Suprapubic skin (tissue), 4 donors: Measurements from ENCODE around the gene MEIOC. TPM values are rescaled to one million over a fixed set of nuclear protein-coding genes. Genes with fewer than 3 reads are reported as not detected.
"Not testable (repeated sequence)": the region's sequence is repeated elsewhere in the genome, so short reads cannot be mapped to it uniquely, and the experiment has no call there.

Experiments
- DNase-seq, 2 donors: peaks; one replicate each; pipeline ENCODE4 v3.0.0-alpha.2; 2019; ENCODE audit warnings: low spot score in 2 of 2
- H3K27ac ChIP-seq: fragments of 200-600 bp; sonication (generic); one replicate; pipeline ENCODE4 v1.5.1; 2019
- H3K27me3 ChIP-seq: fragments of 200-600 bp; sonication (generic); one replicate; pipeline ENCODE4 v1.5.1; 2019
- H3K36me3 ChIP-seq: fragments of 200-600 bp; sonication (generic); one replicate; pipeline ENCODE4 v1.5.1; 2019
- H3K4me1 ChIP-seq: fragments of 200-600 bp; sonication (generic); one replicate; pipeline ENCODE4 v1.5.1; 2019
- H3K4me3 ChIP-seq: fragments of 200-600 bp; sonication (generic); one replicate; pipeline ENCODE4 v1.5.1; 2019; ENCODE audit warnings: mild to moderate bottlenecking
- H3K9me3 ChIP-seq: fragments of 200-600 bp; sonication (generic); one replicate; pipeline ENCODE4 v1.5.1; 2019
- EP300 ChIP-seq: sonication (generic); formaldehyde crosslinking; IDR thresholded peaks from one replicate; pipeline ENCODE4 v1.6.1; 2017; ENCODE audit warnings: antibody characterized with exemption
- POLR2A ChIP-seq, 2 donors: fragments of 450-650 bp; IDR thresholded peaks; one replicate each; pipeline ENCODE4 v1.6.1; 2017; ENCODE audit warnings: antibody characterized with exemption in 2 of 2, mild to moderate bottlenecking in 2 of 2, moderate library complexity in 2 of 2
- POLR2AphosphoS5 ChIP-seq, 3 donors: sonication (generic); formaldehyde crosslinking; IDR thresholded peaks; one replicate each; pipeline ENCODE4 v1.6.1; 2017; ENCODE audit warnings: antibody characterized with exemption in 3 of 3
- WGBS: methylation state at CpG from one replicate; pipeline ENCODE4 v1.1.5; 2018; 5-methylcytosine and 5-hydroxymethylcytosine counted together
- total RNA-seq, 4 donors: library from RNA; depleted of rRNA; stranded (reverse); fragments of >200 nt; gene quantifications; one replicate each; pipeline ENCODE4 v1.1.0, GENCODE V29; 2016
- TF ChIP-seq, protein P1 (sequence below), 2 donors: fragments of 200-600 bp in 1 of 2; fragments of 450-650 bp in 1 of 2; sonication (generic) in 1 of 2; IDR thresholded peaks; one replicate each; pipeline ENCODE4 v1.5.1; 2016 to 2019; ENCODE audit warnings: antibody characterized with exemption in 2 of 2, mild to moderate bottlenecking in 1 of 2, moderate library complexity in 1 of 2

Gene MEIOC
- total RNA-seq, 4 donors from 2014 or later, result not detected

DNA sequence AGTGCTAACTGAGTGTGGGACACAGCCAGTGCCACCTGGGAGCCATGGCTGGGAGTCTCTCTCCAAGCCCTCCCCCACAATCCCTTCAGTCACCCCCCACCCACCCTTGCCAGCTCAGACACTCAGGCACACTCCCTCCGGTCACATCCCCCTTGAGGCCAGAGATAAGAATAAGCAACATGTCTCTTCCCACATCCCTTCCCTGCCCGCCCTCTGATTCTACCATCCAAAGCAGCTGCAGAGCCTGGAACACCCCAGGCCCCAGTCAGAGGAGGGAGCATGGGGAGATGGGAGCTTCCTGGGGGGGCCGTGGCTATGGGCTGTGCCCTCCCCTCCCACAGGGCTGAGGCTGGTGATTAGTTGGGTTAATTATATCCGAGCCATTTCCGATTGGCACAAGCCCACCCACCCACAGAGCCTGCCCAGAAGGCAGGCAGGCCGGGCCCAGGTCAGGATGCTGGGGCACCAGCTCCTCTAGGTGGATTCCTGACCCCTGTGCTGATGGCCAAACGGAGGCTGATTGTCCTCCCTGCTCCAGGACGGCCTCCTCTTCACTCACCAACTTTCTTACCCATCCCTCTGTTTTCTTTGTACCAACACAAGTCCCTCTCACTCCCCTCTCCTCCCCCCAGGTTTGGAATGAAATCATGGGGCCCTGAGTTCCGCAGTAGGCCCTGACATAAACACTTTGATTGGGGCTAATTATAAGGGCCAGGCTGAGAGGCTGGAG lies 28.6 kb upstream of the MEIOC start:
- 85% methylated on average over 9 of the region's 9 CpGs for WGBS
- DNase-seq, result no peak
- H3K4me3 ChIP-seq, result no peak overlapping the region
- H3K27ac ChIP-seq, result no peak overlapping the region
- TF ChIP-seq, protein P1, sequence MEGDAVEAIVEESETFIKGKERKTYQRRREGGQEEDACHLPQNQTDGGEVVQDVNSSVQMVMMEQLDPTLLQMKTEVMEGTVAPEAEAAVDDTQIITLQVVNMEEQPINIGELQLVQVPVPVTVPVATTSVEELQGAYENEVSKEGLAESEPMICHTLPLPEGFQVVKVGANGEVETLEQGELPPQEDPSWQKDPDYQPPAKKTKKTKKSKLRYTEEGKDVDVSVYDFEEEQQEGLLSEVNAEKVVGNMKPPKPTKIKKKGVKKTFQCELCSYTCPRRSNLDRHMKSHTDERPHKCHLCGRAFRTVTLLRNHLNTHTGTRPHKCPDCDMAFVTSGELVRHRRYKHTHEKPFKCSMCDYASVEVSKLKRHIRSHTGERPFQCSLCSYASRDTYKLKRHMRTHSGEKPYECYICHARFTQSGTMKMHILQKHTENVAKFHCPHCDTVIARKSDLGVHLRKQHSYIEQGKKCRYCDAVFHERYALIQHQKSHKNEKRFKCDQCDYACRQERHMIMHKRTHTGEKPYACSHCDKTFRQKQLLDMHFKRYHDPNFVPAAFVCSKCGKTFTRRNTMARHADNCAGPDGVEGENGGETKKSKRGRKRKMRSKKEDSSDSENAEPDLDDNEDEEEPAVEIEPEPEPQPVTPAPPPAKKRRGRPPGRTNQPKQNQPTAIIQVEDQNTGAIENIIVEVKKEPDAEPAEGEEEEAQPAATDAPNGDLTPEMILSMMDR (IDR thresholded peaks at IDR 0.05), result no peak
- no peak for TF ChIP-seq EP300
- H3K27me3 ChIP-seq, result peaks cover 7% of the 10 kb centered on the region
- H3K36me3 ChIP-seq, result no peaks in the 10 kb centered on the region
- no peaks in the 10 kb centered on the region for H3K4me1 ChIP-seq
- H3K9me3 ChIP-seq, result no peaks in the 10 kb centered on the region

DNA sequence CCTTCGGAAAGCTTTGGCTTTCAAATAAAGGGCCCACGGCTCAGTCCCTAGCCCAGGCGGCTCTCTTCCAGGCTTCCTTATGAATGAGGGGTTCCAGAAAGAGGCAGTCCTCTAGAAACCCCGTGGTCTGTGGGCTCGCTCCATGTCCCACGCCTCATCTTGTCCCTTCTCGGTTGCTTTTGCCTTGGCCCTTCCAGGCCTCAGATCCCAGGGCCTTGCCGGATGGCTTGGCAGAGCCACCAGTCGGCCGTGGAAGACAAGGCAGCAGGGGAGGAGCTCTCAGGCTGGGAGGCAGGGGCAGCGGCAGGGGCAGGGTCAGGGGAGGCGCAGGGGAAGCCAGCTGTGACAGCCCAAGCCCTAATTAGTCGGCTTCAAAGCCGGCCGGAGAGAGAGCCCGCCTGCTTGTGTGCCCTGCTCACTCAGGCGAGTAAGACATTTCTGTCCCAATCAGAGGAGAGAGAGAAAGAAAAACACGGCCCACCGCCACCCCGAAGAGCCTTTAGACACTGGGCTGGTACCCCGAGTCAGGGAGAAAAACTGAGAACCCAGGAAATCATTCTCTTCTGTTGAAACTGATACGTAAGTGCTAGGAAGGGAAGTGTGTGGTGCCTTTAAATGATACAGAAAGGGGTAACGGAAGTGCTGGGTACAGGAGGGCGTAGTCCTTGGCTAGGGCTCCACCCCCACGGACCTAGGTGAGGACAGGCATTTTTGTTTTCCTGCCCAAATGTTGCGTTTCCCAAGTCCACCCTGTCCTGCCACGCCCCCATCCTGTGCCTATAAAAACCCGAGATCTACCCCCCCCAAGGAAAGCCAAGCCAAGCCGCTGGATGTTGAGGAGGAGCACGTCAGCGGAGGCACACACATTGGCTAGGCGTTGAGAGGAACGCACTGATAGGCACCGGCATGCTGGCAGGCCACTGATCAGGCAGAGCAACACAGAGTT lies 27.8 kb upstream of the MEIOC start:
- Histone ChIP-seq H3K27ac (no peak overlapping the region), H3K36me3 (no peaks in the 10 kb centered on the region), H3K27me3 (peaks cover 7% of the 10 kb centered on the region), H3K4me3 (no peak overlapping the region), H3K9me3 (no peaks in the 10 kb centered on the region), H3K4me1 (no peaks in the 10 kb centered on the region)
- DNase-seq, result no peak
- WGBS, result 71% methylated on average over 21 of the region's 34 CpGs
- TF ChIP-seq, protein P1 (IDR thresholded peaks at IDR 0.05), result no peak

DNA sequence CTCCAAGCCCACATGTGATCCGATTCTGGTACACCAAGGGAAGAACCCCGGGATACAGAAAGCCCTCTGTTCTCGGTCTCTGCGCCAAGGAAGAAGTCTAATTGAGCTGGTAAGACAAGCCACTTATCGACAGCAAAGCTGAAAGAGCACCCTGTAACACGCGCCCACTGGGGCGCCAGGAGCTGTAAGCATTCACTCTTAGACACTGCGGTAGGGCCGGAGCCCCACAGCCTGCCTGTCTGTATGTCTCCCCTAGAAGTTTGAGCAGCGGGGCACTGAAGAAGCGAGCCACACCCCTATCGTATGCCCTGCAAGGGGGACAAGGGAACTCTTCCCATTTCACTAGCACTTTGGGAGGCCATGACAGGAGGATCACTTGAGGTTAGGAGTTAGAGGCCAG lies 27.0 kb upstream of the MEIOC start:
- TF ChIP-seq POLR2A (IDR thresholded peaks at IDR 0.05) (no peak), EP300 (no peak), POLR2AphosphoS5 (IDR thresholded peaks at IDR 0.05) (no peak)
- TF ChIP-seq, protein P1 (IDR thresholded peaks at IDR 0.05), result no peak
- DNase-seq, result no peak
- H3K27ac ChIP-seq, result no peak overlapping the region
- WGBS, result 97% methylated on average over 13 of the region's 13 CpGs
- H3K9me3 ChIP-seq, result no peaks in the 10 kb centered on the region
- no peak overlapping the region for H3K4me3 ChIP-seq
- no peaks in the 10 kb centered on the region for H3K36me3 ChIP-seq
- H3K27me3 ChIP-seq, result peaks cover 7% of the 10 kb centered on the region
- H3K4me1 ChIP-seq, result no peaks in the 10 kb centered on the region

DNA sequence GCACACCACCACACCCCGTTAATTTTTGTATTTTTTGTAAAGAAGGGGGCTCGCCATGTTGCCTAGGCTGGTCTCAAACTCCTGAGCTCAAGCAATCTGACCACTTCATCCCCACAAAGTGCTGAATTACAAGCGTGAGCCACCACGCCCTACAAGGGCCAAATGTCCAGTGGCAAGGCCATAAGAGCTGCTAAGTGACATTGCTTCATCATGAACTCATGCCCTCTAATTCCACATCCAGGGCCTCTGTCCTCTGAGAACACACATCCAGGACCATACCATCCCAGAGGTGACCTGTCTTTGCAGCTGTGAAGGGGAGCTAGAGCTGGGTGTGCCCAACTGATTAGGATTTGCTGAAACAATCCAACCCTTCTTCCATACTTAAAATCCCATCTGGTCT lies 25.6 kb upstream of the MEIOC start:
- Histone ChIP-seq H3K27ac (no peak overlapping the region), H3K9me3 (no peaks in the 10 kb centered on the region), H3K4me1 (no peaks in the 10 kb centered on the region), H3K27me3 (peaks cover 7% of the 10 kb centered on the region), H3K36me3 (no peaks in the 10 kb centered on the region), H3K4me3 (no peak overlapping the region)
- 86% methylated on average over 4 of the region's 4 CpGs for WGBS
- DNase-seq, result no peak
- TF ChIP-seq POLR2A (IDR thresholded peaks at IDR 0.05) (no peak), POLR2AphosphoS5 (IDR thresholded peaks at IDR 0.05) (no peak), EP300 (no peak)
- TF ChIP-seq, protein P1 (IDR thresholded peaks at IDR 0.05), result no peak

DNA sequence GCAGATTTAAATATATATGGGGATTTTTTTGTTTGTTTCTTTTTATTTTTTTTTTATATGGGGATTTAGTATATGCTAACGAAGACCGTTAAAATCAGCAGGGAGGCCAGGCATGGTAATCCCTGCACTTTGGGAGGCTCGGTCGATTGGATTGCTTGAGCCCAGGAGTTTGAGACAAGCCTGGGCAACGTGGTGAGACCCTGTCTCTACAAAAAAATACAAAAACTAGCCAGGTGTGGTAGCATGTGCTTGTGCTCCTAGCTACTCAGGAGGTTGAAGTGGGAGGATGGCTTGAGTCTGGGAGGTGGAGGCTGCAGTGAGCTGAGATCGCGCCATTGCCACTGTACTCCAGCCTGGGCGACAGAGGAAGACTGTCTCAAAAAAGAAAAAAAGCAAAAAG lies 22.3 kb upstream of the MEIOC start:
- Histone ChIP-seq H3K4me3 (no peak overlapping the region), H3K9me3 (no peaks in the 10 kb centered on the region), H3K36me3 (no peaks in the 10 kb centered on the region), H3K27ac (no peak overlapping the region), H3K27me3 (no peaks in the 10 kb centered on the region), H3K4me1 (no peaks in the 10 kb centered on the region)
- TF ChIP-seq POLR2A (IDR thresholded peaks at IDR 0.05) (no peak), EP300 (no peak), POLR2AphosphoS5 (IDR thresholded peaks at IDR 0.05) (no peak)
- TF ChIP-seq, protein P1 (IDR thresholded peaks at IDR 0.05), result no peak
- no peak for DNase-seq
- 75% methylated on average over 8 of the region's 8 CpGs for WGBS

DNA sequence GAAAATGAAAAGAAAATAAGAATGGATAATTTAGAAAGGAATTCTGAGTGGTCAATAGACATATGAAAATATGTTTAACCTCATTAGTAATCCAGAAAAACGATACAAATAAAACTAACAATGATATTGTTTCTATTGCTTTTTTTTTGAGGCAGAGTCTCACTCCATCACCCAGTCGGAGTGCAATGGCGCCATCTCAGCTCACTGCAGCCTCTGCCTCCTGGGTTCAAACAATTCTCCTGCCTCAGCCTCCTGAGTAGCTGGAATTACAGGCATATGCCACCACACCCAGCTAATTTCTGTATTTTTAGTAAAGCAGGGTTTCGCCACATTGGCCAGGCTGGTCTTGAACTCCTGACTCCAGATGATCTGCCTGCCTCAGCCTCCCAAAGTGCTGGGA lies 21.9 kb upstream of the MEIOC start:
- WGBS, result 73% methylated on average over 4 of the region's 4 CpGs
- not testable (repeated sequence) for H3K4me3 ChIP-seq, H3K4me1 ChIP-seq, H3K9me3 ChIP-seq, DNase-seq, H3K27me3 ChIP-seq, H3K36me3 ChIP-seq, H3K27ac ChIP-seq
